HG02763 (cell line): ENCODE data around the gene CCNL1.
"Not testable (repeated sequence)": the region's sequence is repeated elsewhere in the genome, so short reads cannot be mapped to it uniquely, and the experiment has no call there.

ENCODE experiments used
- ATAC-seq: cut with Tn5 transposase; IDR thresholded peaks from one replicate; pipeline ENCODE4 v1.9.1; 2021; ENCODE audit warnings: mild to moderate bottlenecking, moderate library complexity; ENCODE audit not compliant: unreplicated experiment

The CCNL1 gene

GRCh38 chr3:157172746-157173145 is 12.8 kb upstream of the CCNL1 start:
- ATAC-seq, result no peak

- no peak for ATAC-seq
Observed at GRCh38 chr3:157170861-157171260, 10.9 kb upstream of the CCNL1 start.

GRCh38 chr3:157167371-157168042 is 7.6 kb upstream of the CCNL1 start:
- ATAC-seq, result no peak

GRCh38 chr3:157166561-157166960 is 6.6 kb upstream of the CCNL1 start:
- peak; percentile 60 for ATAC-seq

GRCh38 chr3:157166115-157166514 is 6.2 kb upstream of the CCNL1 start:
- ATAC-seq, result no peak

- no peak for ATAC-seq
Observed at GRCh38 chr3:157163217-157163953, 3.4 kb upstream of the CCNL1 start.

GRCh38 chr3:157162620-157163019 is 2.7 kb upstream of the CCNL1 start:
- not testable (repeated sequence) for ATAC-seq

GRCh38 chr3:157160658-157161424 is 894 bp upstream of the CCNL1 start:
- ATAC-seq, result peak; percentile 34

- ATAC-seq, result peak; percentile 46
Observed at GRCh38 chr3:157159037-157159761, 748 bp downstream of the CCNL1 start.

GRCh38 chr3:157157836-157158235 is 2.1 kb downstream of the CCNL1 start:
- ATAC-seq, result no peak

- ATAC-seq, result no peak
Observed at GRCh38 chr3:157156837-157157635, 2.9 kb downstream of the CCNL1 start.

GRCh38 chr3:157155591-157155990 is 4.4 kb downstream of the CCNL1 start:
- ATAC-seq, result no peak

- ATAC-seq, result no peak
Observed at GRCh38 chr3:157154563-157155330, 5.2 kb downstream of the CCNL1 start.

- no peak for ATAC-seq
Observed at GRCh38 chr3:157152930-157153329, 7.0 kb downstream of the CCNL1 start.

- ATAC-seq, result no peak
Observed at GRCh38 chr3:157152438-157152837, 7.5 kb downstream of the CCNL1 start.

- ATAC-seq, result no peak
Observed at GRCh38 chr3:157151627-157152026, 8.3 kb downstream of the CCNL1 start.

GRCh38 chr3:157151151-157151550 is 8.8 kb downstream of the CCNL1 start:
- no peak for ATAC-seq

GRCh38 chr3:157149136-157149696 is 10.7 kb downstream of the CCNL1 start:
- ATAC-seq, result no peak

- no peak for ATAC-seq
Observed at GRCh38 chr3:157148196-157148889, 11.6 kb downstream of the CCNL1 start.
